GM18498 (cell line): ENCODE results near the gene TERT.
"Not testable (repeated sequence)": the region's sequence is repeated elsewhere in the genome, so short reads cannot be mapped to it uniquely, and the experiment has no call there.

Experiments used
- ATAC-seq: cut with Tn5 transposase; IDR thresholded peaks from one replicate; pipeline ENCODE4 v1.9.1; 2021; ENCODE audit warnings: mild to moderate bottlenecking, moderate library complexity; ENCODE audit not compliant: unreplicated experiment

Gene TERT

GRCh38 chr5:1331861-1332405 is 37.1 kb upstream of the TERT start:
- no peak for ATAC-seq

GRCh38 chr5:1330847-1331831 is 36.3 kb upstream of the TERT start:
- ATAC-seq: no peak

- ATAC-seq: no peak
These were observed 35.4 kb upstream of the TERT start for GRCh38 chr5:1330146-1330846.

- ATAC-seq: no peak
These were observed 34.3 kb upstream of the TERT start for GRCh38 chr5:1329111-1329579.

- ATAC-seq: not testable (repeated sequence)
These were observed 33.6 kb upstream of the TERT start for GRCh38 chr5:1328237-1329110.

- ATAC-seq: not testable (repeated sequence)
These were observed 32.3 kb upstream of the TERT start for GRCh38 chr5:1326901-1327756.

GRCh38 chr5:1326532-1326875 is 31.6 kb upstream of the TERT start:
- ATAC-seq: not testable (repeated sequence)

GRCh38 chr5:1325870-1326531 is 31.1 kb upstream of the TERT start:
- ATAC-seq: no peak

- no peak for ATAC-seq
These were observed 30.4 kb upstream of the TERT start for GRCh38 chr5:1325191-1325741.

GRCh38 chr5:1324719-1325190 is 29.9 kb upstream of the TERT start:
- no peak for ATAC-seq

GRCh38 chr5:1324301-1324700 is 29.4 kb upstream of the TERT start:
- ATAC-seq: no peak

- no peak for ATAC-seq
These were observed 28.9 kb upstream of the TERT start for GRCh38 chr5:1323803-1324173.

GRCh38 chr5:1322955-1323802 is 28.3 kb upstream of the TERT start:
- ATAC-seq: no peak

GRCh38 chr5:1322036-1322900 is 27.4 kb upstream of the TERT start:
- no peak for ATAC-seq

- no peak for ATAC-seq
These were observed 26.7 kb upstream of the TERT start for GRCh38 chr5:1321576-1321975.

- no peak for ATAC-seq
These were observed 25.8 kb upstream of the TERT start for GRCh38 chr5:1320436-1321344.
